HL-60 (cell line): ENCODE data around the gene ANGPTL8.

ENCODE experiments used
- DNase-seq, 2 experiments: peaks; one replicate each; pipeline ENCODE4 v3.0.0-alpha.2; 2010 to 2020; ENCODE audit warnings: low read depth in 1 of 2, low spot score in 1 of 2
- H3K27ac ChIP-seq: fragments of 250-450 bp; sonication (Bioruptor Pico); replicated peaks from 2 replicates; pipeline ENCODE4 v1.5.1; 2020; ENCODE audit warnings: mild to moderate bottlenecking, moderate library complexity
- H3K27me3 ChIP-seq: fragments of 250-450 bp; sonication (Bioruptor Pico); 2 replicates; pipeline ENCODE4 v1.5.1; 2021; ENCODE audit warnings: mild to moderate bottlenecking, moderate library complexity; ENCODE audit not compliant: insufficient read depth, poor library complexity, severe bottlenecking
- H3K4me3 ChIP-seq: replicated peaks from 2 replicates; pipeline ENCODE4 v1.5.1; 2011; ENCODE audit warnings: mild to moderate bottlenecking, control low read depth, low read length; ENCODE audit not compliant: insufficient read depth
- GABPA ChIP-seq: IDR thresholded peaks from 2 replicates; pipeline ENCODE4 v1.6.1; 2012; ENCODE audit warnings: low read depth
- POLR2AphosphoS5 ChIP-seq: IDR thresholded peaks from 2 replicates; pipeline ENCODE4 v1.6.1; 2012; ENCODE audit warnings: low read depth
- SPI1 ChIP-seq: IDR thresholded peaks from 2 replicates; pipeline ENCODE4 v1.6.1; 2012; ENCODE audit warnings: low read depth, mild to moderate bottlenecking, borderline replicate concordance
- TF ChIP-seq, protein P1 (sequence below): IDR thresholded peaks from 2 replicates; pipeline ENCODE4 v1.6.1; 2012; ENCODE audit warnings: low read depth; ENCODE audit not compliant: insufficient replicate concordance
- TF ChIP-seq, protein P2 (sequence below): IDR thresholded peaks from one replicate; pipeline ENCODE4 v1.5.1; 2011; ENCODE audit warnings: low read length, control low read depth, inconsistent platforms; ENCODE audit not compliant: insufficient read depth

The ANGPTL8 gene

DNA sequence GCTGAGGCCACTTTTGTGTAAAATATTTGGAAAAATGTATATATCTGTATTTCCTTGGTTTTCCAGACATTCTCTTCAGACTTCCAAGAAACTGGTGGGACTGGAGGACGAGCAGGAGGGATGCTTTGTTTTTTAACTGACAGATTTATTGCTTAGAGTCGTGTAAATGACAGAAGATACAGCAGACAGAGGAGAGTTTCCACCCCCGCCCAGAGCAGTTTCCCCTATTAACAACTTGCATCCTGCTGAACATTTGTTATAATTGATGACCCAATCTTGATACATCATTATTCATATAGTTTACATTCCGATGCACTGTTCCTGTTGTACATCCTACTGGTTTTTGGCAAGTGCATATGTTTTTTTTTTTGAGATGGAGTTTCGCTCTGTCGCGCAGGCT, 30.0 kb downstream of the ANGPTL8 start:
- Histone ChIP-seq H3K27ac (no peak overlapping the region), H3K4me3 (no peak overlapping the region), H3K27me3 (peaks cover 23% of the 10 kb centered on the region)
- TF ChIP-seq, protein P1, sequence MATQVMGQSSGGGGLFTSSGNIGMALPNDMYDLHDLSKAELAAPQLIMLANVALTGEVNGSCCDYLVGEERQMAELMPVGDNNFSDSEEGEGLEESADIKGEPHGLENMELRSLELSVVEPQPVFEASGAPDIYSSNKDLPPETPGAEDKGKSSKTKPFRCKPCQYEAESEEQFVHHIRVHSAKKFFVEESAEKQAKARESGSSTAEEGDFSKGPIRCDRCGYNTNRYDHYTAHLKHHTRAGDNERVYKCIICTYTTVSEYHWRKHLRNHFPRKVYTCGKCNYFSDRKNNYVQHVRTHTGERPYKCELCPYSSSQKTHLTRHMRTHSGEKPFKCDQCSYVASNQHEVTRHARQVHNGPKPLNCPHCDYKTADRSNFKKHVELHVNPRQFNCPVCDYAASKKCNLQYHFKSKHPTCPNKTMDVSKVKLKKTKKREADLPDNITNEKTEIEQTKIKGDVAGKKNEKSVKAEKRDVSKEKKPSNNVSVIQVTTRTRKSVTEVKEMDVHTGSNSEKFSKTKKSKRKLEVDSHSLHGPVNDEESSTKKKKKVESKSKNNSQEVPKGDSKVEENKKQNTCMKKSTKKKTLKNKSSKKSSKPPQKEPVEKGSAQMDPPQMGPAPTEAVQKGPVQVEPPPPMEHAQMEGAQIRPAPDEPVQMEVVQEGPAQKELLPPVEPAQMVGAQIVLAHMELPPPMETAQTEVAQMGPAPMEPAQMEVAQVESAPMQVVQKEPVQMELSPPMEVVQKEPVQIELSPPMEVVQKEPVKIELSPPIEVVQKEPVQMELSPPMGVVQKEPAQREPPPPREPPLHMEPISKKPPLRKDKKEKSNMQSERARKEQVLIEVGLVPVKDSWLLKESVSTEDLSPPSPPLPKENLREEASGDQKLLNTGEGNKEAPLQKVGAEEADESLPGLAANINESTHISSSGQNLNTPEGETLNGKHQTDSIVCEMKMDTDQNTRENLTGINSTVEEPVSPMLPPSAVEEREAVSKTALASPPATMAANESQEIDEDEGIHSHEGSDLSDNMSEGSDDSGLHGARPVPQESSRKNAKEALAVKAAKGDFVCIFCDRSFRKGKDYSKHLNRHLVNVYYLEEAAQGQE, result no peak
- TF ChIP-seq POLR2AphosphoS5 (no peak), GABPA (no peak)
- TF ChIP-seq, protein P2, sequence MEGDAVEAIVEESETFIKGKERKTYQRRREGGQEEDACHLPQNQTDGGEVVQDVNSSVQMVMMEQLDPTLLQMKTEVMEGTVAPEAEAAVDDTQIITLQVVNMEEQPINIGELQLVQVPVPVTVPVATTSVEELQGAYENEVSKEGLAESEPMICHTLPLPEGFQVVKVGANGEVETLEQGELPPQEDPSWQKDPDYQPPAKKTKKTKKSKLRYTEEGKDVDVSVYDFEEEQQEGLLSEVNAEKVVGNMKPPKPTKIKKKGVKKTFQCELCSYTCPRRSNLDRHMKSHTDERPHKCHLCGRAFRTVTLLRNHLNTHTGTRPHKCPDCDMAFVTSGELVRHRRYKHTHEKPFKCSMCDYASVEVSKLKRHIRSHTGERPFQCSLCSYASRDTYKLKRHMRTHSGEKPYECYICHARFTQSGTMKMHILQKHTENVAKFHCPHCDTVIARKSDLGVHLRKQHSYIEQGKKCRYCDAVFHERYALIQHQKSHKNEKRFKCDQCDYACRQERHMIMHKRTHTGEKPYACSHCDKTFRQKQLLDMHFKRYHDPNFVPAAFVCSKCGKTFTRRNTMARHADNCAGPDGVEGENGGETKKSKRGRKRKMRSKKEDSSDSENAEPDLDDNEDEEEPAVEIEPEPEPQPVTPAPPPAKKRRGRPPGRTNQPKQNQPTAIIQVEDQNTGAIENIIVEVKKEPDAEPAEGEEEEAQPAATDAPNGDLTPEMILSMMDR, result no peak
- no peak for DNase-seq

DNA sequence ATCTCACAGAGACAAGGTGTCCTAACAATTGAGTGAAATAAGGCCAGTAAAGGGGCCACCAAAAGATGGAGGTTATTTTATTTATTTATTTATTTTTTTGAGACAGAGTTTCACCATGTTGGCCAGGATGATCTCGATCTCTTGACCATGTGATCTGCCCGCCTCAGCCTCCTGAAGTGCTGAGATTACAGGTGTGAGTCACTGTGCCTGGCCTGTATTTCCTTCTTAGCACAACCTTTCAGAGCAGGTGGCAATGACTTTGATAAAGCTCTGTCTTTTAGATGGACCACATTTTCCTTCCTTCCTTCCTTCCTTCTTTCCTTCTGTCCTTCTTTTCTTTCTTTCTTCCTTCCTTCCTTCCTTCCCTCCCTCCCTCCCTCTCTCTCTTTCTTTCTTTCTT, 33.9 kb downstream of the ANGPTL8 start:
- no peak for DNase-seq
- H3K27ac ChIP-seq, result no peak overlapping the region
- no peak overlapping the region for H3K4me3 ChIP-seq
- H3K27me3 ChIP-seq, result peaks cover 16% of the 10 kb centered on the region
- TF ChIP-seq GABPA (no peak), SPI1 (no peak), POLR2AphosphoS5 (no peak)
- TF ChIP-seq, protein P2, result no peak
- TF ChIP-seq, protein P1, result no peak

GRCh38 chr19:11273989-11274388, 34.6 kb downstream of the ANGPTL8 start:
- H3K27ac ChIP-seq, result no peak overlapping the region
- DNase-seq, result no peak
- TF ChIP-seq POLR2AphosphoS5 (no peak), GABPA (no peak), SPI1 (no peak)
- TF ChIP-seq, protein P1, result no peak
- TF ChIP-seq, protein P2, result no peak
- peaks cover 16% of the 10 kb centered on the region for H3K27me3 ChIP-seq
- H3K4me3 ChIP-seq, result no peak overlapping the region
